GM18511 (cell line): ENCODE results near the gene FSTL5.
A peak's percentile ranks its signal among the peaks of the same experiment; 100 is the strongest.

Experiments
- ATAC-seq: cut with Tn5 transposase; IDR thresholded peaks from one replicate; pipeline ENCODE4 v1.9.1; 2021; ENCODE audit warnings: mild to moderate bottlenecking, moderate library complexity; ENCODE audit not compliant: unreplicated experiment

Gene FSTL5

GRCh38 chr4:161948026-161948770, 215.6 kb downstream of the FSTL5 start:
- ATAC-seq = no peak

- no peak for ATAC-seq
These were observed 226.2 kb downstream of the FSTL5 start for GRCh38 chr4:161937596-161937995.

- no peak for ATAC-seq
These were observed 226.9 kb downstream of the FSTL5 start for GRCh38 chr4:161936625-161937550.

GRCh38 chr4:161931089-161931488, 232.7 kb downstream of the FSTL5 start:
- ATAC-seq = no peak

- ATAC-seq = no peak
These were observed 233.8 kb downstream of the FSTL5 start for GRCh38 chr4:161929956-161930355.

- ATAC-seq = no peak
These were observed 237.6 kb downstream of the FSTL5 start for GRCh38 chr4:161926033-161926828.

- ATAC-seq = peak; percentile 31
These were observed 243.3 kb downstream of the FSTL5 start for GRCh38 chr4:161920304-161921052.

- peak; percentile 81 for ATAC-seq
These were observed 244.2 kb downstream of the FSTL5 start for GRCh38 chr4:161919442-161920220.

GRCh38 chr4:161916035-161916434, 247.8 kb downstream of the FSTL5 start:
- no peak for ATAC-seq

- no peak for ATAC-seq
These were observed 256.2 kb downstream of the FSTL5 start for GRCh38 chr4:161907590-161907955.

GRCh38 chr4:161906836-161907589, 256.8 kb downstream of the FSTL5 start:
- no peak for ATAC-seq

- ATAC-seq = no peak
These were observed 263.7 kb downstream of the FSTL5 start for GRCh38 chr4:161900110-161900509.

- no peak for ATAC-seq
These were observed 269.2 kb downstream of the FSTL5 start for GRCh38 chr4:161894493-161895167.

- no peak for ATAC-seq
These were observed 269.8 kb downstream of the FSTL5 start for GRCh38 chr4:161894014-161894413.

GRCh38 chr4:161893566-161893965, 270.2 kb downstream of the FSTL5 start:
- ATAC-seq = no peak

GRCh38 chr4:161892951-161893350, 270.8 kb downstream of the FSTL5 start:
- no peak for ATAC-seq

- no peak for ATAC-seq
These were observed 280.6 kb downstream of the FSTL5 start for GRCh38 chr4:161883157-161883556.

- ATAC-seq = no peak
These were observed 282.4 kb downstream of the FSTL5 start for GRCh38 chr4:161881370-161881769.
